ENCODE measurements around the gene NPAS3. TPM values are rescaled to one million over a fixed set of nuclear protein-coding genes. Genes with fewer than 3 reads are reported as not detected.

NPAS3 gene
- total and polyA plus RNA-seq, 2 donors (not counting 3 experiments of a cell fraction or from before 2014, with no cell fraction given), result 0.10 to 0.13 TPM

DNA sequence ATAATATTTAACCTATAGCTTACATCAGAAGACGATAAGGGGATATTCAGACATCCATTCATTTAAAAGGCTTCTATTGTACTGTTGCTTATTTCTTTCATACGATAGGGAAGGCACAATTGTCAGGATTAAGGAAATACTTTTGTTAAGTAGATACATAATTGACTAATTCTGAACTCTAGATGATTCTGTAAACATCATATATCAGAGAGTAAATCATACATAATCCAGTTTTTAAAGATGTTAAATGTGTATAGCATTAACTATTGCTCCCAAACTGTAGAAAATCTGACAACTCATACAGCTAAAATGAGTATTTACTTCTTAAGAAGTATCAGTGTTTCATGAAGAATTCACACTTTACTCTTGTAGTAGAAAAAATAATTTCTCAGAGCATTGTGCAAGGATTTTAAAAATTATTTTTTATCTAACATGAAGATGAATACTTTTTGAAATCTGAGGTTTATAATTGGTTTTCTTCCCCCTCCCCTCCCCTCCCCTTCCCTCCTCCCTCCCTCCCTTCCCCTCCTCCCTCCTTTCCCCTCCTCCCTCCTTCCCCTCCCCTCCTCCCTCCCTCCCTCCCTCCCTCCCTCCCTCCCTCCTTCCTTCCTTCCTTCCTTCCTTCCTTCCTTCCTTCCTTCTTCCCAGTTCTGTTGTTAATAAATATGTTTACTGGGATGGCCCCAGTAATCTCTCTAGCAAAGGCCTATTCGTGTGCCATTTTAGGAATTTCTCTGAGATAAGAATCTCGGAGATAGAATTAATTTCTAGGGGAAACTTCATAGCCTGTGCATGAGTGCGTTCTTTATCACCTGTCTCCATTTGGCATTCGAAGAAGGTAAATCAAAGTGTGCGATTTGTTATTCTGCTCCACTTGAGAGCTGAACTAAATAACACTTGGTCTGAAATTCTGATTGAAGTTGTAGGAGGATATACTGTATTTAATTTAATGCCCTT lies 2.3 kb downstream of the NPAS3 start:
- Histone ChIP-seq H3K27me3 (ENCODE audit: control insufficient read depth in 2 of 2, insufficient read depth in 2 of 2, low read length in 2 of 2) (peaks cover 22 to 31% of the 10 kb centered on the region in 2 experiments), H3K4me2 (ENCODE audit: insufficient read depth, low read length) (peak overlapping the region; percentile 67), H3K4me1 (ENCODE audit: control insufficient read depth, extremely low read depth, insufficient read depth, low read length) (peaks cover 2% of the 10 kb centered on the region), H3K4me3 (replicated peaks in 1 of 3; ENCODE audit: insufficient read depth in 1 of 3, low read depth in 1 of 3, low read length in 3 of 3) (no peak overlapping the region), H3K79me2 (ENCODE audit: control insufficient read depth, insufficient read depth, low read length) (no peaks in the 10 kb centered on the region), H4K20me1 (replicated peaks; ENCODE audit: control insufficient read depth, extremely low read depth, insufficient read depth, low read length) (no peaks in the 10 kb centered on the region), H3K9me1 (replicated peaks; ENCODE audit: control insufficient read depth, extremely low read depth, insufficient read depth, low read length) (no peaks in the 10 kb centered on the region), H3K27ac (ENCODE audit: insufficient read depth, low read depth, low read length) (no peak overlapping the region), H3K9ac (replicated peaks; ENCODE audit: extremely low read depth, insufficient read depth, low read length) (no peak overlapping the region), H2AFZ (ENCODE audit: low read depth, low read length) (no peak overlapping the region), H3K9me3 (replicated peaks; ENCODE audit: control insufficient read depth, insufficient read depth, low read length) (no peaks in the 10 kb centered on the region), H3K36me3 (ENCODE audit: control insufficient read depth in 2 of 2, extremely low read depth in 1 of 2, insufficient read depth in 2 of 2, low read length in 2 of 2) (no peaks in the 10 kb centered on the region)
- ChIA-PET POLR2A (no interaction called here), CTCF (no interaction called here)
- TF ChIP-seq, protein P1, sequence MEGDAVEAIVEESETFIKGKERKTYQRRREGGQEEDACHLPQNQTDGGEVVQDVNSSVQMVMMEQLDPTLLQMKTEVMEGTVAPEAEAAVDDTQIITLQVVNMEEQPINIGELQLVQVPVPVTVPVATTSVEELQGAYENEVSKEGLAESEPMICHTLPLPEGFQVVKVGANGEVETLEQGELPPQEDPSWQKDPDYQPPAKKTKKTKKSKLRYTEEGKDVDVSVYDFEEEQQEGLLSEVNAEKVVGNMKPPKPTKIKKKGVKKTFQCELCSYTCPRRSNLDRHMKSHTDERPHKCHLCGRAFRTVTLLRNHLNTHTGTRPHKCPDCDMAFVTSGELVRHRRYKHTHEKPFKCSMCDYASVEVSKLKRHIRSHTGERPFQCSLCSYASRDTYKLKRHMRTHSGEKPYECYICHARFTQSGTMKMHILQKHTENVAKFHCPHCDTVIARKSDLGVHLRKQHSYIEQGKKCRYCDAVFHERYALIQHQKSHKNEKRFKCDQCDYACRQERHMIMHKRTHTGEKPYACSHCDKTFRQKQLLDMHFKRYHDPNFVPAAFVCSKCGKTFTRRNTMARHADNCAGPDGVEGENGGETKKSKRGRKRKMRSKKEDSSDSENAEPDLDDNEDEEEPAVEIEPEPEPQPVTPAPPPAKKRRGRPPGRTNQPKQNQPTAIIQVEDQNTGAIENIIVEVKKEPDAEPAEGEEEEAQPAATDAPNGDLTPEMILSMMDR (IDR thresholded peaks at IDR 0.05; ENCODE audit: extremely low read depth in 1 of 2, insufficient read depth in 1 of 2, low read depth in 1 of 2, low read length in 2 of 2), result no peak
- TF ChIP-seq FOS (IDR thresholded peaks at IDR 0.05; ENCODE audit: borderline replicate concordance, insufficient read depth, low read length) (no peak), POLR2A (IDR thresholded peaks at IDR 0.05; ENCODE audit: low read depth, low read length) (no peak), JUN (IDR thresholded peaks at IDR 0.05; ENCODE audit: borderline replicate concordance, insufficient read depth, insufficient read length, low read depth) (no peak), MYC (IDR thresholded peaks at IDR 0.05; ENCODE audit: low read depth, low read length) (no peak), EZH2 (IDR thresholded peaks at IDR 0.05; ENCODE audit: borderline replicate concordance, low read depth, low read length, severe bottlenecking) (no peak), POLR2AphosphoS5 (IDR thresholded peaks at IDR 0.05; ENCODE audit: insufficient read depth, low read depth, low read length) (no peak)
- TF ChIP-seq, protein P2, sequence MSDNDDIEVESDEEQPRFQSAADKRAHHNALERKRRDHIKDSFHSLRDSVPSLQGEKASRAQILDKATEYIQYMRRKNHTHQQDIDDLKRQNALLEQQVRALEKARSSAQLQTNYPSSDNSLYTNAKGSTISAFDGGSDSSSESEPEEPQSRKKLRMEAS (IDR thresholded peaks at IDR 0.05; ENCODE audit: insufficient read depth, insufficient read length), result no peak
- DNase-seq (ENCODE audit: low read depth, low spot score) (no peak), FAIRE-seq (no peak)
- intact Hi-C loops (cut with micrococcal nuclease), result no loop called here
- BruUV-seq (replicated peaks), result no TSS peak
- dilution Hi-C loops (cut with MboI; ENCODE audit: extremely low pct_ligation_motif_present, low sequenced_read_pairs), result no loop called here

Measured in endothelial cell of umbilical vein (primary cell).